HG02840 (cell line): ENCODE measurements around the gene SMOC2.

Experiments
- ATAC-seq: cut with Tn5 transposase; IDR thresholded peaks from one replicate; pipeline ENCODE4 v1.9.1; 2021; ENCODE audit warnings: mild to moderate bottlenecking, moderate library complexity, moderate number of reproducible peaks; ENCODE audit not compliant: unreplicated experiment, low FRiP score

The SMOC2 gene

GRCh38 chr6:168440520-168441433 lies at the start of gene SMOC2:
TSS of gene SMOC2 (plus strand) at chr6:168441184. CDS start at chr6:168441371, 187 bp downstream.
- no peak for ATAC-seq

DNA sequence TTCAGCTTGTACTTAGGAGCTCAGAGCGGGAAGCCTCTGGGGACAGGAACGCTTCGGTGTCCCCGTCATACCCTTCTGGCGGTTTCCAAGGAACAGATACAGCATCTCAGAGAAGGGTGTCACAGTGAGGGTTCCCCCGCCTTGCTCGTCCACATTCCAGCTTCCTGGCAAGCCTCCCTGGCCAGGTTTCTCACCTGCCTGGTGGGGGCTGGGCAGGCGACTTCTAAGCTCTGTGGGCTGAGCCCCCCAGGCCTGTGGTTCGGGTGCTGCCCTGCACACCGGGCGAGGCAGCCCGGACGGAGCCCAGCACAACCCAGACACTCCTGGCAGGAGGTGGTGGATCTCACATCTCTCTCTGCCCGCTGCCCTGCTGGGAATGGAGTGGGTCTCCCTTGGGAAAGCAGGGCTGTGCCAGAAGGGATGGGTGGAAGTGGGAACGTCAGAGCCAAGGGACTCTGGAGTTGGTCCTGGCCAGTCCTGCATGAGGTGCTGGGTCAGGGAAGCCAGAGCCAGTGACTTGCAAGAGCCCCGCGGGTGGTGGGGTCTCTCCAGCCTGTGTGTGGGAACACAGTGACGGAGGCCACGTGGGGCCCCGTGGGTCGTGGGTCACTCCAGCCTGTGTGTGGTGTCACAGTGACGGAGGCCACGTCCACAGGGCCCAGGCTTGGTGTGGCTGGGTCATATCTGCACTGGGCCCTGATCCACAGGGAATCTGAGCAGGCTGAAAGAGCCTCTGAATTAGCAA lies 47.7 kb upstream of the SMOC2 start:
- ATAC-seq, result no peak

DNA sequence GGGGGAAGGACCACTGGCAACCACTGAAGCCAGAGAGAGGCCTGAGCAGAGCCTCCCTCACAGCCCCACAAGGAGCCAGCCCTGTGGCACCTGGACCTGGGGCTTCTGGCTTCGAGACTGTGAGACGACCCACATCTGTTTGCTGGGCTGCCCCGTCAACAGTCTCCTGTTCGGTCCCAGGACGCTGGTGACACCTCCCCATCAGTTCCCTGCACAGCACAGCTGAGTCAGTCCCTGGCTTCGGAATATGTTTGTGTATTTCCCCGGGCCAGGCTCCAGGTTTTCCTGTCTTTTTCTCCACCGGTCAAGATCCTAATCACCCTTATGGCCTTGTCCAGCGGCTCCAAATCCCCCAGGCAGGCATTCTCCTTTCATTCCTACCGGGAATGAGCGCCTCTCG lies 46.4 kb upstream of the SMOC2 start:
- ATAC-seq, result no peak

DNA sequence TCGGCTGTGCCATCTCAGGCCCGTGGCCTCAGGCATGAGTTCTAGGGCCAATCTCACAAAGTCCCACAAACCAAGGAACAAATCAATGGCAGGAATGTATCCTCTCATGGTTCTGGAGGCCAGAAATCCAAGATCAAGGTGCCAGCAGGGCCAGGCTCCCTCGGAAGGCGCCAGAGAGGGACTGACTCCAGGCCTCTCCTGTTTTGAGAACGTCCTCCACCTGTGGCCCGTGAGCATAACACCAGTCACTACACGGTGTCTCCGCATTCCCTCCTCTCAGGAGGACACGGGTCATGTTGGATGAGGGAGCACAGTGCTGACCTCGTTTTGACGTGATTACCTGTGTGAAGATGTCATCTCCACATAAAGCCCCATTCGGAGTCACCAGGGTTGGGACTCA lies 45.0 kb upstream of the SMOC2 start:
- ATAC-seq, result no peak

- ATAC-seq, result no peak
These were observed 44.4 kb upstream of the SMOC2 start for GRCh38 chr6:168396561-168396960.

- ATAC-seq, result no peak
These were observed 44.0 kb upstream of the SMOC2 start for GRCh38 chr6:168397012-168397411.

- no peak for ATAC-seq
These were observed 40.9 kb upstream of the SMOC2 start for GRCh38 chr6:168400037-168400436.

DNA sequence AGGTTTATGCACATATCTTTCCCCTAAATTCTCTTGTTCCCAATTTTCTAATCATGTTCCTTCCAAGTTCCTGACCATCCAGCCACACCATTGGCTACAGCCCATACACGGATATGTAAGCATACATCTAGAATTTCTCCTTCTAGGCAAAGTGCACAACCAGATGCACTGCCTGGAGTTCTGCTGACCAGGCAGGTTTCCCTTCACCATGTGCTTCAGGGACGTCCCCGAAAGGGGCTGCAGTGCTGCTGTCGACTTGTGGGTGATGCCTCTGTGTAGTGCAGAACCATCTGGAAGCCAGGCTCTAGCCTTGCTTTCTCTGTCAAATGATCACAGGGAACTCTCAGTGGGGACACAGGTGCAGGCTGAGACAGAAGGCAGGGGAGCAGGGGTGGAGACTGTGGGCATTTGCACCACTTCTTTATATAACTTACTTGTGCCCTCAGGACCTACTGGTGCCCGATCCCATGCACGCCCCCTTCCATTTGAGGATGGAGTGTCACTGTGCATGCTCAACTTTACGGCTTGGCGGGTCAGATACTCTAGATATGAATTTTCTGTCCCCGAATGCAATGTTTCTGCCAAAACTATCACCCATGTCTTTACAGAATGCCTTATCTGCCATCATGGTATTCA lies 37.5 kb upstream of the SMOC2 start:
- no peak for ATAC-seq

- ATAC-seq, result no peak
These were observed 36.4 kb upstream of the SMOC2 start for GRCh38 chr6:168404560-168404959.

GRCh38 chr6:168407842-168408241 lies 33.1 kb upstream of the SMOC2 start:
- no peak for ATAC-seq

GRCh38 chr6:168408504-168409136 lies 32.4 kb upstream of the SMOC2 start:
- no peak for ATAC-seq

DNA sequence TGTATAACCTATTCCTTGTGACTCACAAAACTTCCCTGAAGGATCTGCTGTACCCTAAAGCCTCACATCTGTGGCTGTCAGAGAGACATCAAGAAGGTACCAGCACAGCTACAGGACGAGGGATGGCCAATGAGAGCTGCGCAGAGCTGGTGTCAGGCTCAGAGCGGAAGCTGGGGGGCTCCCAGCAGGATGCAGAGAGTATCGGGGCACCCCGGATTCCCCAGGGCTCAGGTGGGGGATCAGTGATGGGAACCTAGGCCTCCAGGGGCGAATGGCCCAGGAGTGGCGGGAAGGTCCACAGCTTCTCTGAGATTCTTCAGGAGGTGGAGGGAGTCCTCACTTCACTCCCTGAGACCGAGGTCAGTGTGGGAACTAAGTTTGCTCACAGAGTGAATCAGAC lies 30.9 kb upstream of the SMOC2 start:
- ATAC-seq, result no peak

- ATAC-seq, result no peak
These were observed 30.4 kb upstream of the SMOC2 start for GRCh38 chr6:168410554-168411011.

- no peak for ATAC-seq
These were observed 29.9 kb upstream of the SMOC2 start for GRCh38 chr6:168411130-168411529.

DNA sequence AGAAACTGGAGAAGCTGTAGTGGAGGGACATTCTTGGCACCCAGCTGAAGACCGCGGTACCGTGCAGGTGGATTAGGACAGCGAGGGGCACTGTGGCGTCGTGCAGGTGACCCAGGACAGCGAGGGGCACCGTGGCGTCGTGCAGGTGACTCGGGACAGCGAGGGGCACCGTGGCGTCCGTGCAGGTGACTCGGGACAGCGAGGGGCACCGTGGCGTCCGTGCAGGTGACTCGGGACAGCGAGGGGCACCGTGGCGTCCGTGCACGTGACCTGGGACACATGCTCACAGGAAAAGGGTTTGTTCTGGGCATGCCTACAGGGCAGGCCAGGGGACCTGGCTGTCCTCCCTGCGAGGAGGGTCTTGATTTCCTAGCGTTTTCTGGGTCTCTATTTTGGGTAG lies 29.2 kb upstream of the SMOC2 start:
- ATAC-seq, result no peak

DNA sequence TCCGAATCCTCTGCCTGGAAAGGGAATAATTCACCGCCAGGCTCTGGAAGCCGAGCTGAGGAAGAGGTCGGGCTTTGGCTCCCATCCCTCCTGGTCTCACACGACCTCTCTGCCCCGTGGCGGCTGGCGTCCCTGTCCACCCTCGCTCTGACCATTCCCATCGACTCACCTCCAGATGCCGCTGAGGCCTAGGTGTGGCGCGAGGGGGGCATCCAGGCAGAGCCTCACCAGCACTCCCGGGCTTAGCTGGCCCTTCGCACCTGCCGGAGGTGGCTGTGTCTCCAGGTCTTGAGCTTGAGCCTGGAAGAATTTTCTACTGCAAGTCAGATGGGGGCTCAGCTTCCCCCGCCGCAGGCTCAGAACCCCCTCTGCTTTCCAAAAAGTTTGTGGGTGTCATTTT lies 28.5 kb upstream of the SMOC2 start:
- no peak for ATAC-seq

DNA sequence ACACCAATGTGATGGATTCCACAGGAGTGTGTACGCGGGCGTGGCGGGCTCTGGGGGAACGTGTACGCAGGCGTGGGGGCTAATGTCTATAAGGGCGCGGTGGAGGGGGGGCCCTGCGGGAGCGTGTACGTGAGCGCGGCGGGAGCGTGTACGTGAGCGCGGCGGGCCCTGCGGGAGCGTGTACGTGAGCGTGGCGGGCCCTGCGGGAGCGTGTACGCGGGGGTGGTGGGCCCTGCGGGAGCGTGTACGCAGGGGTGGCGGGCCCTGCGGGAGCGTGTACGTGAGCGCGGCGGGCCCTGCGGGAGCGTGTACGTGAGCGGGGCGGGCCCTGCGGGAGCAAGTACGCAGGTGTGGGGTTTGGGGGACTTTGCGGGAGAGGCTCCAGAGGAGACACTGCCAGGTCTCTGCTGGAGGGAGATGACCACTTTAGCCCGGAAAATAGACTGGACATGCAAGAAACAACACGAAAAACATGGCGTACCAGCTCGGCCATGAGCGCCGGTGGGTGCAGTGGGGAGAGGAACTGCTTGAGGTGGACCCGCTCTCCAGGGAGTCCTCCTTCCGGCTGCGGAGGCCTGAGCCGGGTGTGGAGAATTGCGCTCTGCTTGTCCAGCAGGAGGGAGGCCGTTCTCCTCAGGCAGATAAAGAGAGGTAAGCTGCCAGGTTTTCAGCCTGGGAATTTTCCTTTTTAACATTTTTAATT lies 27.8 kb upstream of the SMOC2 start:
- ATAC-seq, result no peak

GRCh38 chr6:168413856-168414255 lies 27.1 kb upstream of the SMOC2 start:
- no peak for ATAC-seq

DNA sequence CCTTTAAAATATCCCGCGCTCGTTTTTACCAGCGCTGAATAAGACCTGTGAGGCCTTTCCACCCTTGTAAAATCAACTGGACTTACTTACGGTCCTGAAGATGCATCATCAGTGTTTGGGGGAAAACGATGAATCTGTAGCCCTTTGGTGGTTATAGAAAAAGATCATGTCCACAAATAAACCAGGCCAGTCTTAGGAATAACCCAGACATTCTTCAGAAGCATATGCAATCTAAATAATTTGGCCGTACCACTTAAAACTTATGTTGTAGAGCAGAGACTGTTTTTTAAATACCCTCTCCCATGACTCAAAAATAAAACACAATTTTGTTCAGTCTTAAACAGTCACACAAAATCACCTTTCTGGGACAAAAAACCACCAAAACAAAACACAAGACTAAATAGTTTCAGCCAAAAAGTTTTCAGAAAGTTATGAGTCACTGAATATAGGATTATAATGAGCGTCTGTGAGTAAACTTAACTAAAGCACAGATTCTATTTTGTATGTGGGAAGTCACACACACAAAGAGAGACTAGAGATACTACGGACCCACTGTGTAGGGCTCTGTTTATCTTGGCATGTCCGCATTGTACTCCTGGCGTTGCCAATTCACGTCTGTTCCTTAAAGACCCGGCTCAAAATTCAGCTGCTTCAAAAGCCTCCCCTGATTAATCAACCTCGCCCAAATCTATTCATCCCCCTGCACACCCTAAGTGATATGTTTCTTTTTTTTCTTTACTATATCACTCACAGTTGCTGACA lies 26.5 kb upstream of the SMOC2 start:
- ATAC-seq, result no peak
